ENCODE data around the gene SMLR1. TPM values are rescaled to one million over a fixed set of nuclear protein-coding genes. Genes with fewer than 3 reads are reported as not detected.

SMLR1 gene
- total RNA-seq, 4 donors from 2014 or later, result not detected

GRCh38 chr6:130834482-130835251, 7.5 kb downstream of the SMLR1 start:
- intact Hi-C loops (cut with DNase I; ENCODE audit: low total_unique reads), result no loop called here
- H3K9me3 ChIP-seq, result no peaks in the 10 kb centered on the region
- no peaks in the 10 kb centered on the region for H3K36me3 ChIP-seq
- TF ChIP-seq POLR2A (IDR thresholded peaks at IDR 0.05), result no peak
- TF ChIP-seq CTCF (IDR thresholded peaks at IDR 0.05), result no peak
- no peaks in the 10 kb centered on the region for H3K27me3 ChIP-seq
- H3K27ac ChIP-seq, result no peak overlapping the region
- H3K4me3 ChIP-seq, result no peak overlapping the region
- DNase-seq, result no peak
- no peaks in the 10 kb centered on the region for H3K4me1 ChIP-seq

- no peak for DNase-seq
- no peak overlapping the region for H3K27ac ChIP-seq
These were observed 8.9 kb downstream of the SMLR1 start for GRCh38 chr6:130836055-130836640.

GRCh38 chr6:130837067-130837466, 9.9 kb downstream of the SMLR1 start:
- Histone ChIP-seq H3K4me1 (no peaks in the 10 kb centered on the region), H3K4me3 (no peak overlapping the region), H3K27ac (no peak overlapping the region), H3K9me3 (no peaks in the 10 kb centered on the region), H3K36me3 (no peaks in the 10 kb centered on the region), H3K27me3 (no peaks in the 10 kb centered on the region)
- TF ChIP-seq POLR2A (IDR thresholded peaks at IDR 0.05), result no peak
- no peak for TF ChIP-seq CTCF (IDR thresholded peaks at IDR 0.05)
- no peak for DNase-seq
- intact Hi-C loops (cut with DNase I; ENCODE audit: low total_unique reads), result no loop called here

More at GRCh38 chr6:130836055-130836640, 8.9 kb downstream of the SMLR1 start:
- Histone ChIP-seq H3K27me3 (no peaks in the 10 kb centered on the region), H3K4me3 (no peak overlapping the region), H3K4me1 (no peaks in the 10 kb centered on the region), H3K36me3 (no peaks in the 10 kb centered on the region), H3K9me3 (no peaks in the 10 kb centered on the region)
- intact Hi-C loops (cut with DNase I; ENCODE audit: low total_unique reads), result no loop called here
- TF ChIP-seq CTCF (IDR thresholded peaks at IDR 0.05) (no peak), POLR2A (IDR thresholded peaks at IDR 0.05) (no peak)

- TF ChIP-seq POLR2A (IDR thresholded peaks at IDR 0.05), result no peak
- no peak for TF ChIP-seq CTCF (IDR thresholded peaks at IDR 0.05)
- intact Hi-C loops (cut with DNase I; ENCODE audit: low total_unique reads), result no loop called here
These were observed 11.1 kb downstream of the SMLR1 start for GRCh38 chr6:130838250-130838860.

GRCh38 chr6:130838951-130839350, 11.7 kb downstream of the SMLR1 start:
- peak overlapping the region in 1 of 2 donors; percentile 20 for H3K27ac ChIP-seq
- intact Hi-C loops (cut with DNase I; ENCODE audit: low total_unique reads), result no loop called here
- no peaks in the 10 kb centered on the region for H3K36me3 ChIP-seq
- TF ChIP-seq CTCF (IDR thresholded peaks at IDR 0.05) (no peak), POLR2A (IDR thresholded peaks at IDR 0.05) (no peak)
- no peaks in the 10 kb centered on the region for H3K27me3 ChIP-seq
- no peak for DNase-seq
- peaks cover 0 to 6% of the 10 kb centered on the region in 2 donors for H3K4me1 ChIP-seq
- no peaks in the 10 kb centered on the region for H3K9me3 ChIP-seq
- H3K4me3 ChIP-seq, result no peak overlapping the region

More at GRCh38 chr6:130838250-130838860, 11.1 kb downstream of the SMLR1 start:
- Histone ChIP-seq H3K27me3 (no peaks in the 10 kb centered on the region), H3K4me1 (peaks cover 0 to 6% of the 10 kb centered on the region in 2 donors), H3K27ac (peak overlapping the region in 1 of 2 donors; percentile 20), H3K4me3 (no peak overlapping the region), H3K36me3 (no peaks in the 10 kb centered on the region), H3K9me3 (no peaks in the 10 kb centered on the region)
- DNase-seq, result no peak

All from uterus (tissue), 4 donors.